Activated T-cell treated with anti-CD3 and anti-CD28 coated beads, Interleukin-2, amount 50 U/mL, for 72 hours (primary cell): Measurements from ENCODE around the gene ZNF12. TPM values are rescaled to one million over a fixed set of nuclear protein-coding genes. Genes with fewer than 3 reads are reported as not detected.
"Not testable (repeated sequence)": the region's sequence is repeated elsewhere in the genome, so short reads cannot be mapped to it uniquely, and the experiment has no call there.

ENCODE experiments used
- ATAC-seq, 2 donors: fragments of 150-1000 bp; cut with Tn5 transposase; replicated peaks in 1 of 2; 2 replicates each; pipeline ENCODE4 v1.10.0; 2021; ENCODE audit warnings: moderate library complexity in 2 of 2, mild to moderate bottlenecking in 1 of 2
- DNase-seq, 2 donors: peaks; one replicate each; pipeline ENCODE4 v3.0.0; 2021 to 2022; ENCODE audit warnings: mixed read lengths in 1 of 2
- H3K27ac Mint-ChIP-seq: one replicate; pipeline ENCODE4 v1.8.0; 2022; ENCODE audit warnings: mild to moderate bottlenecking, moderate library complexity, mixed read lengths
- H3K27me3 Mint-ChIP-seq: one replicate; pipeline ENCODE4 v1.8.0; 2022; ENCODE audit warnings: low read depth, mixed read lengths
- H3K36me3 Mint-ChIP-seq, 2 donors: one replicate each; pipeline ENCODE4 v1.8.0; 2022; ENCODE audit warnings: mixed read lengths in 2 of 2, mild to moderate bottlenecking in 1 of 2; ENCODE audit not compliant: insufficient read depth in 2 of 2
- H3K4me1 Mint-ChIP-seq: one replicate; pipeline ENCODE4 v1.8.0; 2022; ENCODE audit warnings: low read depth, mixed read lengths
- H3K4me3 Mint-ChIP-seq, 2 donors: one replicate each; pipeline ENCODE4 v1.8.0; 2022; ENCODE audit warnings: mild to moderate bottlenecking in 2 of 2, mixed read lengths in 2 of 2, moderate library complexity in 2 of 2
- H3K9me3 Mint-ChIP-seq, 2 donors: one replicate each; pipeline ENCODE4 v1.8.0; 2022; ENCODE audit warnings: mixed read lengths in 2 of 2
- total RNA-seq, 2 donors: library from RNA; stranded (reverse); gene quantifications; one replicate each; pipeline ENCODE4 v1.2.3, GENCODE V29; 2022

ZNF12 gene
- total RNA-seq, result 10 to 100 TPM; 18.5 to 21.5 TPM

- DNase-seq (peak; percentile 97), ATAC-seq (peak; percentile 93 to 95)
- H3K4me3 Mint-ChIP-seq, result peak within 1 kb of the TSS; percentile 89 to 93
- H3K9me3 Mint-ChIP-seq, result peaks cover 19 to 20% of the 10 kb centered on the region in 2 donors
- H3K27ac Mint-ChIP-seq, result peak within 1 kb of the TSS; percentile 92
- peaks cover 43% of the 10 kb centered on the region for H3K4me1 Mint-ChIP-seq
- peaks cover 37 to 40% of the 10 kb centered on the region in 2 donors for H3K36me3 Mint-ChIP-seq
- H3K27me3 Mint-ChIP-seq, result no peaks in the 10 kb centered on the region
These were observed at the start of gene ZNF12 for GRCh38 chr7:6706666-6707407. TSS of gene ZNF12 (minus strand) at chr7:6706947. CDS start at chr7:6705173, 1,774 bp downstream.

- DNase-seq, H3K4me3 Mint-ChIP-seq, ATAC-seq, H3K4me1 Mint-ChIP-seq, H3K36me3 Mint-ChIP-seq, H3K27ac Mint-ChIP-seq, H3K27me3 Mint-ChIP-seq, H3K9me3 Mint-ChIP-seq: not testable (repeated sequence)
These were observed 47.2 kb upstream of the ZNF12 start, which contains the start of gene RSPH10B2 for GRCh38 chr7:6753964-6754363. TSS of gene RSPH10B2 (plus strand) at chr7:6754103. CDS start at chr7:6757678, 3,575 bp downstream.

- H3K36me3 Mint-ChIP-seq, H3K27me3 Mint-ChIP-seq, ATAC-seq, DNase-seq, H3K27ac Mint-ChIP-seq, H3K4me3 Mint-ChIP-seq, H3K4me1 Mint-ChIP-seq, H3K9me3 Mint-ChIP-seq: not testable (repeated sequence)
These were observed 43.4 kb upstream of the ZNF12 start for GRCh38 chr7:6750173-6750572.

- not testable (repeated sequence) for ATAC-seq, H3K27me3 Mint-ChIP-seq
These were observed 42.6 kb upstream of the ZNF12 start for GRCh38 chr7:6749335-6749734.

GRCh38 chr7:6744410-6745100, 37.8 kb upstream of the ZNF12 start:
- H3K27me3 Mint-ChIP-seq, H3K4me1 Mint-ChIP-seq, H3K9me3 Mint-ChIP-seq, H3K4me3 Mint-ChIP-seq, ATAC-seq, DNase-seq, H3K36me3 Mint-ChIP-seq: not testable (repeated sequence)
- H3K27ac Mint-ChIP-seq, result peak overlapping the region; percentile 67

More at GRCh38 chr7:6749335-6749734, 42.6 kb upstream of the ZNF12 start:
- not testable (repeated sequence) for DNase-seq, H3K4me1 Mint-ChIP-seq, H3K36me3 Mint-ChIP-seq, H3K27ac Mint-ChIP-seq, H3K9me3 Mint-ChIP-seq, H3K4me3 Mint-ChIP-seq

GRCh38 chr7:6738415-6738814, 31.7 kb upstream of the ZNF12 start:
- H3K4me3 Mint-ChIP-seq, ATAC-seq, H3K27ac Mint-ChIP-seq, DNase-seq, H3K9me3 Mint-ChIP-seq, H3K27me3 Mint-ChIP-seq, H3K4me1 Mint-ChIP-seq: not testable (repeated sequence)
- H3K36me3 Mint-ChIP-seq, result peaks cover 9 to 22% of the 10 kb centered on the region in 2 donors

GRCh38 chr7:6730343-6730633, 23.5 kb upstream of the ZNF12 start:
- no peaks in the 10 kb centered on the region for H3K27me3 Mint-ChIP-seq
- H3K36me3 Mint-ChIP-seq, result peaks cover 13 to 21% of the 10 kb centered on the region in 2 donors
- DNase-seq (no peak), ATAC-seq (no peak)
- H3K4me3 Mint-ChIP-seq, result peak overlapping the region; percentile 90 to 94
- peaks cover 0 to 2% of the 10 kb centered on the region in 2 donors for H3K9me3 Mint-ChIP-seq
- peaks cover 37% of the 10 kb centered on the region for H3K4me1 Mint-ChIP-seq
- H3K27ac Mint-ChIP-seq, result peak overlapping the region; percentile 59

- peaks cover 13 to 15% of the 10 kb centered on the region in 2 donors for H3K36me3 Mint-ChIP-seq
- ATAC-seq (peak; percentile 99 to 100), DNase-seq (peak; percentile 90 to 91)
- peaks cover 41% of the 10 kb centered on the region for H3K4me1 Mint-ChIP-seq
- H3K4me3 Mint-ChIP-seq, result peak overlapping the region; percentile 90 to 94
- peaks cover 0 to 2% of the 10 kb centered on the region in 2 donors for H3K9me3 Mint-ChIP-seq
- H3K27ac Mint-ChIP-seq, result peak overlapping the region; percentile 85
- no peaks in the 10 kb centered on the region for H3K27me3 Mint-ChIP-seq
These were observed 23.0 kb upstream of the ZNF12 start for GRCh38 chr7:6729492-6730342.

- peak overlapping the region; percentile 85 for H3K27ac Mint-ChIP-seq
- not testable (repeated sequence) for H3K27me3 Mint-ChIP-seq, DNase-seq, H3K9me3 Mint-ChIP-seq, ATAC-seq
- H3K4me3 Mint-ChIP-seq, result peak overlapping the region; percentile 90 to 94
- H3K36me3 Mint-ChIP-seq, result peaks cover 13 to 15% of the 10 kb centered on the region in 2 donors
- H3K4me1 Mint-ChIP-seq, result peaks cover 41% of the 10 kb centered on the region
These were observed 22.2 kb upstream of the ZNF12 start for GRCh38 chr7:6728893-6729491.

- peaks cover 9 to 13% of the 10 kb centered on the region in 2 donors for H3K36me3 Mint-ChIP-seq
- no peak overlapping the region for H3K27ac Mint-ChIP-seq
- H3K4me1 Mint-ChIP-seq, result peaks cover 41% of the 10 kb centered on the region
- H3K27me3 Mint-ChIP-seq, result no peaks in the 10 kb centered on the region
- no peak for DNase-seq
- H3K9me3 Mint-ChIP-seq, result peaks cover 0 to 2% of the 10 kb centered on the region in 2 donors
- no peak overlapping the region for H3K4me3 Mint-ChIP-seq
- no peak for ATAC-seq
These were observed 20.9 kb upstream of the ZNF12 start for GRCh38 chr7:6727663-6728062.

GRCh38 chr7:6726341-6726740, 19.6 kb upstream of the ZNF12 start:
- not testable (repeated sequence) for H3K27me3 Mint-ChIP-seq, H3K4me3 Mint-ChIP-seq, H3K9me3 Mint-ChIP-seq, ATAC-seq, DNase-seq, H3K36me3 Mint-ChIP-seq, H3K27ac Mint-ChIP-seq
- H3K4me1 Mint-ChIP-seq, result peaks cover 29% of the 10 kb centered on the region

- Mint-ChIP-seq H3K36me3 (peaks cover 5 to 6% of the 10 kb centered on the region in 2 donors), H3K27ac (no peak overlapping the region), H3K4me1 (peaks cover 17% of the 10 kb centered on the region), H3K9me3 (peaks cover 0 to 2% of the 10 kb centered on the region in 2 donors), H3K4me3 (no peak overlapping the region), H3K27me3 (no peaks in the 10 kb centered on the region)
- ATAC-seq, result no peak
- no peak for DNase-seq
These were observed 18.3 kb upstream of the ZNF12 start for GRCh38 chr7:6725003-6725402.
